Posterior vena cava (tissue), 2 donors: ENCODE data around the gene SRRM2. TPM values are rescaled to one million over a fixed set of nuclear protein-coding genes. Genes with fewer than 3 reads are reported as not detected.

ENCODE experiments used
- DNase-seq: peaks from one replicate; pipeline ENCODE4 v3.0.0-alpha.2; 2020; ENCODE audit warnings: low spot score
- intact Hi-C, 2 donors: fragments of 100-400 bp; cut with DNase I; formaldehyde crosslinking; loops; one replicate each; pipeline versions ENCODE4 v1.14.1 to v1.14.2; 2022 to 2023
- total RNA-seq, 2 donors: library from RNA; stranded (reverse); fragmentation: NEBNext Ultra II Directional; extraction: Animal tissue kit (Norgen Biotek cat#: 25700); gene quantifications; one replicate each; pipeline ENCODE4 v1.2.1, GENCODE V29; 2021
- donor health status: DM: yes; HTN: yes; CAD: no.
- donor health status: DM: yes; HTN: yes; CAD: no.

The SRRM2 gene
- total RNA-seq, 2 donors from 2014 or later = 320 to 360 TPM

DNA sequence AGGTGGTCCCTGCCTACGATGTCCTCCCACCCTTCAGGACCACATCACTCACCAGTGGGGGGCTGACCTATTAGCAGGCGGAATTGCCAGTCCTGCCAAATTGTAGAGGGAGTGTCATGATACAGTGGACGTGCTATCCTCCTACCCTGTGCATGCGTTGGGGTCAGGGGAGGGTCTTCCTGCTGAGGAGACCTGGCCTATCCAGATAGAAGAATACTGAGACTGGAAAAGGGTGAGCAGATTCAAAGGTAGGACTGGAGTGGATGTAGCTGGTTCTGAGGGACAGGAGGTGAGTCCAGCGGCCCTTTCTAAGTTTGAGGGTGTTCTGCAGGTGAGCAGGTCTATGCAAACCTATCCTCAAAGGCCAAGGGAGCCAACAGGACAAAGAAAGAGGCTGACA is 53.8 kb downstream of the SRRM2 start:
- intact Hi-C loops = no loop called here
- DNase-seq = peak; percentile 9

DNA sequence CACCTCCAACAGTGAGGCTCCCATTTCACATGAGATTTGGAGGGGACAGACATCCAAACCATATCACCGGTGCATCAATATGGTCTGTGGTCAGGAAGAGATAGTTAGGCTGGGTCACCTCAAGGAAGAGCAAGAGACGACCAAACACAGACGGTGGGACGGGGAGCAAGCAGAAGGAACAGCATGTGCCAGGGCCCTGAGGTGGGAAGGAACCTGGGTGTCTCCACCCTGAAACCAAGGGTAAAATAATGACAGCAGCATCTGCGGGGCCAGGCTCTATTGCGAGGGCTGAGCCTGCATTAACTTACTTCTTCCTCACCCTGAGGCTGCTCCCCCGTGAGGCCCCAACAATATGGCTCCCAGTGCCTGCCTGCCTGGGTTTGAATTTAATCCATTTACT is 55.7 kb downstream of the SRRM2 start:
- intact Hi-C loops = no loop called here
- peak; percentile 50 for DNase-seq

DNA sequence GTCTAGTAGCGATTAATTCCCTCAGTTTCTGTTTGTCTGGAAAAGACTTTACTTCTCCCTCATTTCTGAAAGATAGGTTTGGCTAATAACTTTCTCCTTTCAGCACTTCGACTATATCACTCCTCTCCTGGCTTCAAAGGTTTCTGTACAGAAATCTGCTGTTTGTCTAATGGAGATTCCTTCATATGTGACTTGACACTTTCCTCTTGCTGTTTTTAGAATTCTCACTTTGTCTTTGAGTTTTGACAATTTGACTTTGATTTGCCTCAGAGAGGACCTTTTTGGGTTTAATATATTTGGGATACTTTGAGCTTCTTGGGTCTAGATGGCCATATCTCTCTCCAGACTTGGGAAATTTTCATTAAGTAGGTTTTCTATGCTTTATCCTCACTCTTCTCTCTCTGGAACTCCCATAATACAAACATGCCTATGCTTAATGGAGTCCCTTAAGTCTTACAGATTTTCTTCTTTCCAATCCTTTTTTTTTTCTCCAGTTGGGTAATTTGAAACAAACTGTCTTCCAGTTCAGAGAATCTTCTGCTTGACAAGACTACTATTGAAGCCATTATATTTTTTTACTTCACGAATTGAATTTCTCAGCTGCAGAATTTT is 56.8 kb downstream of the SRRM2 start:
- no peak for DNase-seq
- intact Hi-C loops = no loop called here

DNA sequence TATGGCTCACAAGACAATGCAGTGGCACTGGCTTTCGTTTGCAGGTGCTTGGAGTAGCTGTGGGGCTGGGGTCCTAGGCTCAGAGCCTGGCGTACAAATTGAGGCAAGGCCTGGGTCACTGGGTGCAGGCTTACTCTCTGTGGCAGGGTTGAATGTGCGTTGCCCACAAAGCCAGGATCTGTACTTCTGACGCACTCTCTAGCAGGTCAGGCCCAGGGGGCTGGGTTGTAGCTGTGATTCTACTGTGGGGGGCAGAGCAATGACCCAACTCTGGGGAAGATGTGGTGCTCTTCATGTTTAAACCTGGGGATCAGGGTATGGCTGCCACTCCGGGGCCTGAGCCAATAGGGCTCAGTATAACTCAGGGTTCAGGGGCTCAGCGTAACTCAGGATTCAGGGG is 58.2 kb downstream of the SRRM2 start:
- intact Hi-C loops = loop anchor here in 1 of 2 donors (5.0 kb wide), 1 partner anchor 332 kb away; no protein-coding TSS in a partner anchor
- DNase-seq = peak; percentile 58

DNA sequence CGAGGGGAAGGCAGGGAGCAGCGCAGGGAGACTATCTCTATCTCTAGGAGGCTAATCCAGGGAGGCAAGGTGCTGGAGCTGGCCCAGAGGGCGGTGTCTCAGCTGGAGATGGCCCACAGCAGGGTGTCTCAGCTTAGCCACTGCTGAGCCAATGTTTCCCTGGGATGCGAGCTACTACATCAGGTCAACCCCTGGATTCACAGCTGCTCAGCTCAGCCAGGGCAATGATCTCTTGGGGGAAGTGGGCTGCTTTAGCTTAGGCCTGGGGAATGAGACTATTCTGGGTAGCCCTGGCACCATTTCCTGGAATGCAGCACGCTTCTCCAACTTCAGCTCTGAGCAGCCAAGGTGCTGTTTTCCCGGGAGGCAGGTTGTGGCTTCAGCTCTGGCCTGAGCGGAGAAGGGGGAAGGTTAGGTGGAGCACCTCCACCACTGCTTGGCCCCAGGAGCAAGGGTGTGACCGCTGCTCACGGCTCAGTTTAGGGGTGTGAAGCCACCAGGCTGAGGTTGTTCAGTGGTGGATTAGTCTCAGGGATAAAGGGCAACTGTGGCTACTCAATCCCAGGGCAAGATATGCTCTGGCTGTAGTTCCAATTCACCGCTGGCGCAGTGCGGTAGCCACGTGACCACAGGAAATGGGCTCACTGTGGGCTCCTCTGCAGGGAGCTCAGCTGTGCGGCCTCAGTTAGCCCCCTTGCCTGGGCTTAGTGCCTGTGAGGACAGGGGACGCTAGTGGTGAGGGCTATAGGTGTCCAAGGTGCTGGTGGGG is 59.4 kb downstream of the SRRM2 start:
- intact Hi-C loops = loop anchor here in 1 of 2 donors (5.0 kb wide), 1 partner anchor 330 kb away; no protein-coding TSS in a partner anchor
- DNase-seq = peak; percentile 61

DNA sequence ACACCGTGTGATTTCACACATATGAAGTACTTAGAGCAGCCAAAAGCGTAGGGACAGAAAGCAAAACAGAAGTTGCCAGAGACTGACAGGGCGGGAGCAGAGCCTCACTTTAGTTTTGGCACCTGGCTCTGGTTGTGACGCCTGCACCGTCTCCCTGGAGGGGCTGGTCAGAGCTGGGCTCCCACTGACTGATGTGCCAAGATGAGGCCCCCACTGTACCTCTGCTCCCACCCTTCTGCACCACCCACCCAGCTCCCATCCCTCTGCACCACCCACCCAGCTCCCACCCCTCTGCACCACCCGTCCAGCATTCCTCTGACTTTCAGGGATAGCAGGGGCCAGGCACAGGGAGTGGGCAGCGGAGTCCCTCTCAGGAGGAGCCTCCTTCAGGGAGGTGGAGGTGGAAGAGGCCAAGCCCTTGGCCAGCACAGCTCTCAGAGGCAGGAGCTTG is 61.4 kb downstream of the SRRM2 start:
- DNase-seq = peak; percentile 38
- intact Hi-C loops = loop anchor here in 1 of 2 donors (5.0 kb wide), 1 partner anchor 329 kb away; no protein-coding TSS in a partner anchor

DNA sequence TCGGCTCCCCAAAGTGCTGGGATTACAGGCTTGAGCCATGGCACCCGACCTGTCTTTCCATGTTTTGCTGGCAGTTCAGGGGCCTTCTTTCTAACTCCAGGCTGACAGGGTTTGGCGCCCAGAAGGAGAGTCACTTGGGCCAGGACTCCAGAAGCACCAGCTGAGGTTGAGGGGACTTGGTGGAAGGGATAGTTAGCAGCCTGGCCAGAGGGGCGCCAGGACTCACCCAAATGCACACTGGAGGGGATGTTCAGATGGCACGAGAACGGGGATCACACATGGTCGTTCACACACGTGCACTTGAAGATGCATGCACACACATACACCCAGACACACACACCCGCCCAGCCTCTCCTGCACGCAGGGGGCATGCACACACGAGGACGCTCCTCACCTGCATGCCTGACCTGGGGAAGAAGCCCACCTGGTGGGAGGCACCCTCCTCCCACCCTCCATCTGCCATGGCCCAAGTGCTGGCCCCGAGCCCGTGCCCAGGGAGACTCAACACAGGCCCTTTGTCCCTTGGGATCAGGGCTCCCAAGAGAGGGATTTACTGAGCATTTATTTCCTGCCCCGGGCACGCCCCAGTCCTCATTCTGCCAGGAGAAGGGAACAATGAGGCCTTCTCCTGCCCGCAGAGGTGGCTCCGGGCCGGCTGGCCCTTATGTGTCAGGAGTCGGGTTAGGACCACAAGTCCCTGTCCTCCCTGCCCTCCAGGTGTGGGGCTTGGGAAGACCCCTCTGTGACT is 62.3 kb downstream of the SRRM2 start:
- intact Hi-C loops = loop anchor here in 1 of 2 donors (5.0 kb wide), 1 partner anchor 328 kb away; no protein-coding TSS in a partner anchor
- DNase-seq = peak; percentile 73

DNA sequence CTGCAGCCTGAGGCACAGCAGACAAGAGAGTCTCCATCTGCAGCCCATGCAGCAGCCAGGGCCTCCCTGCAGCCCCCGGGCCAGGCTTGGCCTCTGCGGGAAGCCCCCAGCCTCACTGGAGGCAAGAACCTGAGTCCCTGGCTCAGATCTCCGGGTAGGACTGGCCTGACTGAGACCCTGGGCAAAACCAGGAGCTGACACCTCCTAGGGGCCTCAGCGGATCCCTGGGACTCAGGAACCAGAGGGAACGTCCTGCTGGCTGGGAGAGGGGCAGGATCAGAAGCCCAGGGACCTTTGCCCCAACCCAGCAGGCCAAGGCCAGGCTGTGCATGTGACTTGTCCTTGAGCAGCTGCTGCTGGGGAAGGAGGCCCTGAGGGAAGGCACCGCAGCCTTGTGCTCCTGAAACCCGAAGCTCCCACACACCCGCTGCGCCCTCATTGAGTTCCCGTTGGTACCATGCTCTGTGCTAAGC is 62.9 kb downstream of the SRRM2 start:
- peak; percentile 66 for DNase-seq

DNA sequence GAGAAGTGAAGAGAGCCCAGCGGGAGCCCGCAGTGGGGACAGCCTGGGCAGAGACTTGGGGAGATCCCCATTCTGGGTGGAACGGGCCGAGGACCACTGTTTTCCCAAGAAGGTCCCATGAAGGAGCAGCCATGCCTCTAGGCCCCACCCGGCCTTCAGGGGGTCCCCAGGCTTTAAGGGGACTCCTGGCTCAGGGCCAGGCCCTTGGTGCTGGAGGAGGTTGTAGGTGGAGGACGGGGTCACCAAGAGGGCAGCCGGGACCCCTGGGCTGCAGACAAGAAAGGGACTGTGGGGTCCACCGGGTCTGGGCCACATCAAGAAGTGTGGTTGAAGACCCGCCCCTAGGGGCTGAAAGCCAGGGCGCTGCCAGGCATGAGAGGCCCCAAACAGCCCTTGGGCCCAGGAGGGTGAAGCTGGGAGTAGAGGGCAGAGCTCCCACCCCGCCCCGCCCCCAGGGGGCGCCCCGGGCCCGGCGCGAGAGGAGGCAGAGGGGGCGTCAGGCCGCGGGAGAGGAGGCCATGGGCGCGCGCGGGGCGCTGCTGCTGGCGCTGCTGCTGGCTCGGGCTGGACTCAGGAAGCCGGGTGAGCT is 64.4 kb downstream of the SRRM2 start, which contains the start of gene PRSS21:
Gene PRSS21, plus strand, starts transcription at position 487 of the 589 bp plus-strand sequence. Its CDS starts 32 bp downstream, at position 519.
- peak; percentile 68 for DNase-seq
- intact Hi-C loops = no loop called here

More for the DNA sequence above, 62.9 kb downstream of the SRRM2 start:
- intact Hi-C loops = no loop called here

DNA sequence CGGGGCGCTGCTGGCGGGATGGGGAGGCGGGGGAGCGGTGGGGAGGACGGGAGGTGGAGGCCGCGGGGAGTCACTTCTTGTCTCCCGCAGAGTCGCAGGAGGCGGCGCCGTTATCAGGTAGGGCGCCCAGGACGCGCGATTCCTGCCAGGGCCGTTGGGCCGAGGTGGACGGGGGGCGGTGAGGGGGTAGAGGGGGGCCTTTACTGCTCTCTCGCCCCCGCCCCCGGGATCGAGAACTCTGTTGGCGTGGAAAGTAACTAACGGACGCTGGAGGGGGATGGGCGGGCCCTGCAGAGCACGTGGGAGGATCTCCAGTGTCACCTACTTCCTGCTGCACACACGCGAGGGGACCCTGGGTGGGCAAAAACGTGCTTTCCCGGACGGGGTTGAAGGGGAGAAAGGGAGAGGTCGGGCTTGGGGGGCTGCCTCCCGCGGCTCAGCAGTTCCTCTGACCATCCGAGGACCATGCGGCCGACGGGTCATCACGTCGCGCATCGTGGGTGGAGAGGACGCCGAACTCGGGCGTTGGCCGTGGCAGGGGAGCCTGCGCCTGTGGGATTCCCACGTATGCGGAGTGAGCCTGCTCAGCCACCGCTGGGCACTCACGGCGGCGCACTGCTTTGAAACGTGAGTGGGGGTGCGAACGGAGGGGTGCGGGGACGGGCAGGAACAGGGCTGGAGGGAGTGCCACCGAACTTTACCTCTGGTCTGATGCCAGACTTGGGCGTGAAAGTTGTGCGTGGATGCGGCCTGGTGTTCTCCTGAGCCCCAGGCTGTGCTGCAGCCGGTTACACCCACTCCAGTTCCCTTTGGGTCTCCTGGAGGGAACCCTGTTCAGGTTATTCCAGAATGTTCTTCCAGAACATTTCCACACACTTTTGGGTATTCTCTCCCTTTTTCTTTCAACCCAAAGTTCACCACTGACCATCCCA is 65.2 kb downstream of the SRRM2 start:
- intact Hi-C loops = no loop called here
- peak; percentile 78 for DNase-seq

DNA sequence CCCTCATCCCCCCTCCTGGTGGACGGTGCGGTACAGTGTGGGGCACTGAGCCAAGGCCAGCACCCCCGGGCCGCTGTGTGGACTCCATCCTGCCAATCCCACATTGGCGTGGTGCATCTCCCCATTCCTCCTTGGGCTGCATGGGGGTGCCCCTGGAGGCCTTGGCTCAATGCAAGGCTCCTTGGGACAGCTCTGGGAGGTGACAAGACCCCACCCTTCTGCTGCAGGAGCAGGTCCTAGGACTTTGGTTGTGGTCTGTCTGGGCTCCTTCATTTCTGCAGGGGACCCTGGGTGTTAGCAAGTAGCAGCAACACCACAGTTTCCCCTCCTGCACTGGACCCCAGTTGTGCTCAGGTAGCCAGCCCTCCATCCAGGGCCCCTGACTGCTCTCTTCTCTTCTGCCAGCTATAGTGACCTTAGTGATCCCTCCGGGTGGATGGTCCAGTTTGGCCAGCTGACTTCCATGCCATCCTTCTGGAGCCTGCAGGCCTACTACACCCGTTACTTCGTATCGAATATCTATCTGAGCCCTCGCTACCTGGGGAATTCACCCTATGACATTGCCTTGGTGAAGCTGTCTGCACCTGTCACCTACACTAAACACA is 65.9 kb downstream of the SRRM2 start:
- peak; percentile 43 for DNase-seq
- intact Hi-C loops = no loop called here

DNA sequence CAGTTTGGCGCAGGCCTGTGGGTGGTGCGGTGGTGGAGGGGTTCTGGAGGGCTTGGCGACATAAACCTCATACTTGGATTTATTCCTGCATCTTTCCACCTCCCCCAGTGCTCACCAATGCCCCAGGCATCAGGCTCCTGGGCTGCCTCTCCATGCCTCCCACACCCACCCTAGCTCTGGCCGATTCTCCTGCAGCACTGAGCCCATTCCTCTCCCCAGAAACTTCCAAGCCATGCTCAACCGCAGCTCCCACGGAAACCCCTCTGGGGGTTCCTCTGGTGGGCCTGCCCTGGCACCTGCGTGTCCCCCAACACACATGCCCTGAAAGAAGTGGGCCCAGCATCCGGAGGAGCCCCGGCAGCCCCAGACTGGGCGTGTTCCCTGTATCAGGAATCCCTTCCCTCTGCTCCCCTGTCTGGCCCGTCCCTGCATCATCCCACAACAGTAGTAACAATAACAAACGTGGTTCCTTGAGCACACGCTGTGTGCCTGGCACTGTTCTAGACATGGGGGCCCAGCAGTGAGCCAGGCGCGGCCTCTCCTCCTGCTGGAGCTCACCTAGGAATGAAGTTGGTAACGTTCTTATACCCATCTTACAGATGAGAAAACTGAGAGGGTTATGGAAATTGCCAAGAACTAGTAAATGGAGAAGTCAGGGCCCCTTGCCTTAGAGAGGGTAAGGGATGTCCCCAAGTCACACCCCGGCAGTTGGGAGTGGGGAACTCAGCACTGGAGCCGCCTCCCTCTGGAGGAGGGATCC is 66.9 kb downstream of the SRRM2 start:
- peak; percentile 51 for DNase-seq
- intact Hi-C loops = no loop called here

DNA sequence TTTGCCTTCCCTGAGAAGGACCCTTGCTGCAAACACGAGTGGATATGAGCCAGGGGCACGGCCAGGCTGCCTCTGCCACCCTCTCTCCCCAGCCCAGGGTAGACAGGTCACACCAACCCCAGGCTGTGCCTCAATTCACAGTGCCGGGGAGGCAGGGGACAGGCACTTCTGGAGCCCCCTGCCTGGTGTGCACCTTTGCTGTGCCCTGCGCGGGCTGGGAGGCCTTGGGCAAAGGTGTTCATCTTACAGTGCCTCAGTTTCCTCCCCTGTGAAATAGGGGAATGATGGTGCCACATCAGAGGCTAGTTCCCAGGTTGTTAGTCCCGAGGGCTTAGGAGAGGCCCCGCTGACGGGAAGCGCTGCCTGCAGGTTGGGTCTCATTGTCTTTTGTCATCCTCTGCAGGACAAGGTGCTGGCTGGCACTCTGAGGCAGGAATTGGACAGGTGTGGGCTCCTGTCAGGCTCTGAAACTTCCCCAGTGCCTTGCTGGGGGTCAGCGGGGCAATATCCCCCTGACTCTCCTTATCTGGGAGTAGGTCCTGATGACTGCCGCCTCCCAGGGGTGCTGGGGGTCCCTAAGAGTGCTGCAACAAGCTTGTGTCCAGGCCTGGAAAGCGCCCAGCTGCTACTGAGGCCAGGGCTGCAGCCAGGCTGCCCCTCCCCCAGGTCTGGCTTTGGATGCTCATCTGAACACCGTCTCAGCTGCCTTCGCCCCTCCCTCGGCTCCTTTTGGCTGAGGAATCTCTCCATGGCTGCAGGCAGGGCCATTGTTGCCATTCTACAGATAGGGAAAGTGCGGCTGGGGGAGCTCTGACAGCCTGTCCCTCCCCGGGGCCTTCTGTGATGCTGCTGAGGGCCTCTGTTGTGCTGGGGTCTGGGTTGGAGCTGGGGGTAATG is 67.7 kb downstream of the SRRM2 start:
- peak; percentile 72 for DNase-seq
- intact Hi-C loops = loop anchor here in 1 of 2 donors (10.0 kb wide), 1 partner anchor 85 kb away; no protein-coding TSS in a partner anchor
